Astrocyte (in vitro differentiated cells and primary cell): ENCODE data around the gene SORL1-AS1.

ENCODE experiments used
- DNase-seq: peaks from one replicate; pipeline ENCODE4 v3.0.0-alpha.2; 2010; ENCODE audit warnings: low read depth
- FAIRE-seq: peaks from 2 replicates; lab custom pipeline; 2011; peaks lifted over from hg19 to GRCh38; lab: Jason Lieb, UNC
- H2AFZ ChIP-seq: 2 replicates; pipeline ENCODE4 v1.6.0; 2012; ENCODE audit warnings: low read depth, low read length, inconsistent platforms
- H3K27ac ChIP-seq: 2 replicates; pipeline ENCODE4 v1.5.1; 2011; ENCODE audit warnings: low read depth, low read length, inconsistent platforms
- H3K27me3 ChIP-seq: 2 replicates; pipeline ENCODE4 v1.6.0; 2011; ENCODE audit warnings: low read length, inconsistent platforms; ENCODE audit not compliant: insufficient read depth
- H3K36me3 ChIP-seq: 2 replicates; pipeline ENCODE4 v1.5.1; 2011; ENCODE audit warnings: low read length, inconsistent platforms; ENCODE audit not compliant: insufficient read depth
- H3K4me1 ChIP-seq: 2 replicates; pipeline ENCODE4 v1.5.1; 2011; ENCODE audit warnings: low read length, inconsistent platforms; ENCODE audit not compliant: insufficient read depth
- H3K4me2 ChIP-seq: 2 replicates; pipeline ENCODE4 v1.6.0; 2012; ENCODE audit warnings: low read length, inconsistent platforms
- H3K4me3 ChIP-seq: 2 replicates; pipeline ENCODE4 v1.5.1; 2011; ENCODE audit warnings: low read depth, mild to moderate bottlenecking, low read length, inconsistent platforms; ENCODE audit not compliant: insufficient read depth
- H3K79me2 ChIP-seq: 2 replicates; pipeline ENCODE4 v1.6.0; 2012; ENCODE audit warnings: mild to moderate bottlenecking, low read length, inconsistent platforms; ENCODE audit not compliant: insufficient read depth
- H3K9ac ChIP-seq: 2 replicates; pipeline ENCODE4 v1.6.0; 2012; ENCODE audit warnings: mild to moderate bottlenecking, low read length, inconsistent platforms
- H3K9me3 ChIP-seq: 2 replicates; pipeline ENCODE4 v1.5.1; 2012; ENCODE audit warnings: low read depth, mild to moderate bottlenecking, low read length, inconsistent platforms; ENCODE audit not compliant: insufficient read depth
- H4K20me1 ChIP-seq: 2 replicates; pipeline ENCODE4 v1.6.0; 2012; ENCODE audit warnings: low read length, inconsistent platforms; ENCODE audit not compliant: insufficient read depth
- H3K27ac Mint-ChIP-seq: one replicate; pipeline ENCODE4 v1.8.0; 2021; ENCODE audit warnings: mild to moderate bottlenecking, mixed read lengths; ENCODE audit not compliant: unreplicated experiment
- H3K27me3 Mint-ChIP-seq: one replicate; pipeline ENCODE4 v1.8.0; 2021; ENCODE audit warnings: low read depth, mixed read lengths; ENCODE audit not compliant: unreplicated experiment
- H3K36me3 Mint-ChIP-seq: one replicate; pipeline ENCODE4 v1.8.0; 2021; ENCODE audit warnings: low read depth, mixed read lengths; ENCODE audit not compliant: unreplicated experiment
- H3K4me1 Mint-ChIP-seq: one replicate; pipeline ENCODE4 v1.8.0; 2021; ENCODE audit warnings: low read depth, mixed read lengths; ENCODE audit not compliant: unreplicated experiment
- H3K4me3 Mint-ChIP-seq: one replicate; pipeline ENCODE4 v1.8.0; 2021; ENCODE audit warnings: mild to moderate bottlenecking, moderate library complexity, mixed read lengths; ENCODE audit not compliant: unreplicated experiment
- H3K9me3 Mint-ChIP-seq: one replicate; pipeline ENCODE4 v1.8.0; 2021; ENCODE audit warnings: mild to moderate bottlenecking, mixed read lengths; ENCODE audit not compliant: unreplicated experiment
- CTCF ChIP-seq: IDR thresholded peaks from 2 replicates; pipeline ENCODE4 v1.5.1; 2011; ENCODE audit warnings: low read depth, mild to moderate bottlenecking, inconsistent platforms, low read length, moderate library complexity; ENCODE audit not compliant: insufficient read depth
- EZH2 ChIP-seq: IDR thresholded peaks from 2 replicates; pipeline ENCODE4 v1.6.1; 2012; ENCODE audit warnings: mild to moderate bottlenecking, low read length, inconsistent platforms; ENCODE audit not compliant: insufficient read depth

Gene SORL1-AS1

GRCh38 chr11:121455115-121455514 is 2.3 kb upstream of the SORL1-AS1 start:
- Mint-ChIP-seq H3K4me1 (peaks cover 3% of the 10 kb centered on the region), H3K9me3 (no peaks in the 10 kb centered on the region), H3K36me3 (no peaks in the 10 kb centered on the region), H3K4me3 (no peak overlapping the region), H3K27me3 (peaks cover 14% of the 10 kb centered on the region), H3K27ac (no peak overlapping the region)
- H3K27me3 ChIP-seq, result peaks cover 33% of the 10 kb centered on the region
- H3K79me2 ChIP-seq, result no peaks in the 10 kb centered on the region
- H2AFZ ChIP-seq, result no peak overlapping the region
- no peaks in the 10 kb centered on the region for H3K9me3 ChIP-seq
- no peak overlapping the region for H3K9ac ChIP-seq
- no peak overlapping the region for H3K27ac ChIP-seq
- no peaks in the 10 kb centered on the region for H4K20me1 ChIP-seq
- no peaks in the 10 kb centered on the region for H3K36me3 ChIP-seq
- H3K4me3 ChIP-seq, result no peak overlapping the region
- peaks cover 9% of the 10 kb centered on the region for H3K4me1 ChIP-seq
- FAIRE-seq (no peak), DNase-seq (no peak)
- H3K4me2 ChIP-seq, result no peak overlapping the region
- TF ChIP-seq CTCF (no peak), EZH2 (no peak)

GRCh38 chr11:121453589-121454299 is 977 bp upstream of the SORL1-AS1 start:
- Histone ChIP-seq H3K27me3 (peaks cover 42% of the 10 kb centered on the region), H3K9ac (no peak overlapping the region), H3K9me3 (no peaks in the 10 kb centered on the region), H4K20me1 (no peaks in the 10 kb centered on the region), H3K36me3 (no peaks in the 10 kb centered on the region), H3K27ac (no peak overlapping the region), H3K79me2 (no peaks in the 10 kb centered on the region), H3K4me2 (no peak overlapping the region), H3K4me1 (peaks cover 9% of the 10 kb centered on the region), H3K4me3 (no peak overlapping the region), H2AFZ (no peak overlapping the region)
- no peak for DNase-seq
- peak overlapping the region; percentile 21 for H3K4me3 Mint-ChIP-seq
- H3K36me3 Mint-ChIP-seq, result no peaks in the 10 kb centered on the region
- peaks cover 23% of the 10 kb centered on the region for H3K27me3 Mint-ChIP-seq
- H3K27ac Mint-ChIP-seq, result no peak overlapping the region
- FAIRE-seq, result no peak
- TF ChIP-seq CTCF (no peak), EZH2 (no peak)
- no peaks in the 10 kb centered on the region for H3K9me3 Mint-ChIP-seq
- H3K4me1 Mint-ChIP-seq, result peaks cover 3% of the 10 kb centered on the region

- H3K9ac ChIP-seq, result peak within 1 kb of the TSS; percentile 55
- H3K36me3 Mint-ChIP-seq, result no peaks in the 10 kb centered on the region
- H3K27ac Mint-ChIP-seq, result peak within 1 kb of the TSS; percentile 82
- no peak within 1 kb of the TSS for H3K27ac ChIP-seq
- H3K27me3 ChIP-seq, result peaks cover 40% of the 10 kb centered on the region
- TF ChIP-seq CTCF (peak; percentile 9), EZH2 (peak; percentile 77)
- H3K36me3 ChIP-seq, result no peaks in the 10 kb centered on the region
- H3K9me3 ChIP-seq, result no peaks in the 10 kb centered on the region
- peaks cover 3% of the 10 kb centered on the region for H3K4me1 Mint-ChIP-seq
- peak within 1 kb of the TSS; percentile 58 for H3K4me3 ChIP-seq
- H3K4me2 ChIP-seq, result peak within 1 kb of the TSS; percentile 90
- H3K79me2 ChIP-seq, result no peaks in the 10 kb centered on the region
- DNase-seq (peak; percentile 30), FAIRE-seq (no peak)
- H4K20me1 ChIP-seq, result no peaks in the 10 kb centered on the region
- H3K4me1 ChIP-seq, result peaks cover 9% of the 10 kb centered on the region
- H3K4me3 Mint-ChIP-seq, result peak within 1 kb of the TSS; percentile 95
- peaks cover 23% of the 10 kb centered on the region for H3K27me3 Mint-ChIP-seq
- peak within 1 kb of the TSS; percentile 93 for H2AFZ ChIP-seq
- H3K9me3 Mint-ChIP-seq, result no peaks in the 10 kb centered on the region
Measured at GRCh38 chr11:121451986-121452608, 670 bp downstream of the SORL1-AS1 start, which contains the start of gene SORL1. Gene SORL1, plus strand, starts transcription at chr11:121452314. Its CDS starts 18 bp downstream, at chr11:121452332.
